GM21529 (cell line): ENCODE measurements around the gene B3GALT6.
"Not testable (repeated sequence)": the region's sequence is repeated elsewhere in the genome, so short reads cannot be mapped to it uniquely, and the experiment has no call there.

Experiments used
- ATAC-seq: cut with Tn5 transposase; IDR thresholded peaks from one replicate; pipeline ENCODE4 v1.9.1; 2021; ENCODE audit not compliant: unreplicated experiment

The B3GALT6 gene

DNA sequence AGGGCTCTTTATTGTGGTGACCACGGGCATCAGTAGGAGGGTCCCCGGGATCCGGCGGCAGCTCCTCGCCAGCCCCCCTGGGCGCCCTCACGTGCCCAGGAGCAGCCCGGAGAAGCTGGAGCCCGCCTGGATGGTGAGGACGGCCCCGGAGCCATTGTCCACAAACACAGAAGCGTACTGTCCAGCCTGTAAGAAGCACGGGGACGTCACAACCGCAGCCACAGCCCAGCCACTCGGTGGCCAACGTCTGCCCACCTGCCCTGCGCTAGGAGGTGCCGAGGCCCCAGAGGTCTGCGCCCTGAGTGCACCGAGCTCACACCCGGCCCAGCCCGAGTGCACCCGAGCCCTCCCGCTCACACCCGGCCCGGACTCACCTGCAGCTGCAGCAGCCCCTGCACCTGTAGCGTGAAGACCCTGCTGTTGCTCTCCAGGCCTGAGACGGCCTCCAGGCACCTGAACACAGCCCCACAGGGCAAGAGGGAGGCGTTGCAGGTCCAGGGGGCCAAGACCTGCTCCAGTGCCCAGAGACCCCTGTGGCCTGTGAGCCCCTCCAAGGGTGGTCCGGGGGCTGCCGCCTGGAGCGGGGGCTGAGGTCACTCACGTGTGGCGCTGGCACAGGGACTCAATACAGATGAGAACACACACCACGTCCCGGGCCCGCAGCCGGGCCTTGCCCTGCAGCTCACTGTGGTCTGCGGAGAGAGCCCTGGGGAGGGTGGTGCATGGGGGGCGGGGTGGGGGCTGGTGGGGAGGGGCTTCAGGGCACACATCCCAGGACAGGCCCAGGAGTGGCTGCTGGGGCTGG lies 10.6 kb downstream of the B3GALT6 start:
- no peak for ATAC-seq

DNA sequence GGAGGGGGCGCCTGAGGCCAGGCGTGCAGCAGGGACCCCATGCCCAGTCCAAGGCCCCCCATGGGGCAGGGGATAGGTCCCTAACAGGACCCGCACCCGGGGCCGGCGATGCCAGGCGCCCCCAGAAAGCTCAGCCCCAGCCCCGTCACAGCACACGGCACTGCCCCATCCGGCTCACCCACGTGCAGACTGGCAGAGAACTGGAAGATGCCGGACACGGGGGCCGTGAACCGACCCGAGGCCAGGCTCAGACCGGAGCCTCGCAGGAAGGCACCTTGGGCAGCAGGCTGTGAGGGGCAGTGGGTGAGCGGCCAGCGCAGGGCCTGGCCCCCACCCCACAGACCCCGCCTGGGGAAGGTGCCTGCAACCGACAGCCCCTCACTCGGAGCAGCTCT lies 11.2 kb downstream of the B3GALT6 start:
- no peak for ATAC-seq

DNA sequence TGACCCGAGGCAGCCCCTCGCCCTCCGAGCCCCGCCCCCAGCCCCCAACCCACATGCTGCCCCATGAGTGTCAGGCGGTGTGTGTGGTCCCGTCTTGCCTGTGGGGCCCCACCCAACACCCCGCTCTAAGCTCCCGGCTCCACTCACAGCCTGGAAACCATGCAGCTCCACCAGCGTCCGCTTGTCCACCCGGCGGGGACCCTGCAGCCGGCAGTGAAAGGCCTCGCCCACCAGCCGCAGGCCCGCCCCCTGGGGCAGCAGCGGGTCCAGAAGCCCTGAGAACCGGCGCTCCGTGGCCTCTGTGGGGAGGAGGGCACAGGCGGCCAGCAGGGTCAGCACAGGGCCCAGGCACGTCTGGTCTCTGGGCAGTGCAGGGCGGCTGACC lies 11.8 kb downstream of the B3GALT6 start:
- no peak for ATAC-seq

DNA sequence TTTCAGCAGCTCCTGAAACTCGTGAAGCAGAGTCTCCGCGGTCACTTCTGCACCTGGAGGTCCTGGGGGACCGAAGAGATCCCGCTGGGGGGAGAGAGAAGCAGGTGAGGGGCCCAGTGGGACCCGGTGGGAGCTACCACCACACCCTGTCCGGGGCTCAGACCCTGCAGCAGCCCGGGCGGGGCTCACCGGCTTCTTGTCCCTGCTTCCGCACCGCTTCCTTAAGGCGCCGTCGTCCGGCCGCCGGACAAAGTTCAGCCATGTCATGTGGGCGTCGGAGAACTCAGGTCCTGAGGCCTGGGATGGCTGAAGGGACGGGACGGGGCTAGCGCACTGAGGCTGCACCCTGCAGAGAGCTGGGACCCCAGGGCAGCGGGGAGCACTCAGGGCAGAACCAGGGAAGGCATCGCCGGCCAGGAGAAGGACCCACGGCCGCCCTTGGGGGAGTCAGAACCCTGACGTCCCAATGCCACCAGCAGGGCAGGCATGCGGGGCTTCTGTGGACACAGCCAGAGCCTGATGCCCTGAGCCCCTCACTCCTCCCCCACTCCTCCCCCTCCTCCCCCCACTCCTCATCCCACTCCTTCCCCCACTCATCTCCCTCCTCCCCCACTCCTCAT lies 12.3 kb downstream of the B3GALT6 start:
- no peak for ATAC-seq

DNA sequence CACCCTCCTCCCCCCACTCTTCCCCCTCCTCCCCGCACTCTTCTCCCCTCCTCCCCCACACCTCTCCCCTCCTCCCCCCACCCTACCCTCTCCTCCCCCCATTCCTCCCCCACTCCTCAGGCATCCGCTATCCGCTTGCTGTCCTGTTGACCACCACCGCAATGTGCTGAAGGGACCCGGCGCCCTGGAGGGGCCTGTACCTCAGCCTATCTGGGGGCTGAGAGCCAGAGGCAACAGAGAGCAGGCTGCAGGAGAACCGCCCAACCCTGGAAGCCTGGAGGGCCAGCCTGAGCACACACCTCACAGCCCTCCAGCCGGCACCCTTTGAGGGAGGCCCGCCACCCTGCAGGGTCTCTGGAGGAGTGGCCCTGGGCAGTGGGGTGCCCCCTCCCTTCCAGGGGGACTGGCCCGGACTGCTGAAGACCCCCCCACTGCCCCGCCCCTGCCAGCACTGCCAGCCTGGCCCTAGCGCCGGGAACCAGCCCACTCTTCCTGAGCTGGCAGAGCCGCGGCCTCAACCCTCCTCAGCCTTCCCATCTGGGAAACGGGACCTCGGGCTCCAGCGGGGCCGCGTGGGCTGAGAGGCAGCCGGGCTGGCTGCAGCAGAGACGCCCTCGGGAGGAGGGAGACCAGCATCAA lies 13.3 kb downstream of the B3GALT6 start:
- ATAC-seq: no peak

DNA sequence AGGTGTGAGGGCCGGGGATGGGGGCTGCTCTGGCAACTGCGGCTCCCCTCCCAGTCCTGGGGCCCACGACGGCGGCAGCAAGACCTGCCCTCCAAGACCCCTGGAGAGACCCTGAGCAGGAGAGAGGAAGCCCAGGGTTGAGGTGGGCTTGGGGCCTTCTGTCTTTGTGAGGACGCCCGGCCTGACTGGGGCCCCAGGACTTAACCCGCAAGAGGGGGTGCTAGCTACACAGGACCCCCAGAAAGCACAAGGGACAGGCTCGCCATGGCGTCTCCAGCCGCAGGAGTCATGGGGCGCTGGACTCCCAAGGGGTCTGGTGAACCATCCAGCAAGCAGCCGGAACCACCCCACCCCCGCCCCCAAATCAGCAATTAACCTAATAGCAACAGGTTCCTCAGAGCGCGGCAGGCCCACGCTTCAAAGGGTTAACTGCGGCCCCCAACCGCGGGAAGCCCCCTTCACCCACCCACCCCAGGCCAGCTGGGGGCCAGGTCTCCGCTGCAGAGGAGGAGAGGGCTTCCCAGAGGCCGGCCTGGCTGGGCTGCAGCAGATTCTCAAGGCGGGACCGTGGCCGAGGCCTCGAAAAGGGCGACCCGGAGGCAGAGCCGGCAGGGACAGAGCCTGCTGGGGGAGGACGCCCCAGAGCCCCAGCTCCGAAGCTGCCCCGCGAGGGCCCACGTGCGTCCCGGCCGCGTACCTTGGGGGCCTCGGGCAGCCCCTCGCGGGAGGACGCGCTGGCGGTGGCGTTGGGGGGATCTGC lies 14.0 kb downstream of the B3GALT6 start:
- no peak for ATAC-seq

DNA sequence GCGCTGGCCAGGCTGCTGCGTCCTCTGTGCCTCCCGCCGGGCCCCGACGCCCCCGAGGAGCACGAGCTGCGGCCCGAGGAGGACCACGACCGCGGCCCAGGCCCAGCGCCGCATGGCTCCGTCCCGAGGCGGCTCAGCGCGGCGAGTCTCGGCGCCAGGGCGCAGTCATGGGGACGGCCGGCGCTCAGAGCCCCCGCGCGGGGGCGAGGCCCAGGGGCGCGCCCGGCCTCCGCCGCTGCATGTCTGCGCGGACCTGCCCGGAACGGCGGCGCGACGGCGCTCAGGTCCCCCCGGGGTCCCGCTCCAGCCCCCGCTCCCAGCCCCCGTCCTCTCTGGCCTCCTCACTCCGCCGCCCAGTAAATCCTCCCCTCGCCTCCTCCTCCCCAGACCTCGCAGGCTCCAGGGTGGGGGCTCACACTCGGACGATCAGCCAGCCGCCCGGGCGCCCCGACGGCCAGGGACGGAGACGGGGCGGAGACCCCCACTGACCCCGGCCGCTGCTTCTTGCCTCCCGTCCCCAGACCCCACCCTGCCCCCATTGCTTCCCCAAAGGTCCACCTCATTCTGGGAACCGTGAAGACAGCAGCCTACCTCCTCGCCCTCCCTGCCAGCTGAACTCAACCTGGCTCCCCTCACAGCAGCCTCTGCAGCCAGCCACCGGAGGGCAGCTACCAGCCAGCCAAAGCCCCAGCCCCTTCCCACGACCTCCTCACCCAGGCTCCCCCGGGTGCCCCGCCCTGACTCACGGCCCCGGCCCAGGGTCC lies 14.7 kb downstream of the B3GALT6 start, which contains the start of gene C1QTNF12:
Gene C1QTNF12, minus strand, starts transcription at position 146 of the 764 bp plus-strand sequence. Its CDS starts 32 bp downstream, at position 114.
- ATAC-seq: no peak

DNA sequence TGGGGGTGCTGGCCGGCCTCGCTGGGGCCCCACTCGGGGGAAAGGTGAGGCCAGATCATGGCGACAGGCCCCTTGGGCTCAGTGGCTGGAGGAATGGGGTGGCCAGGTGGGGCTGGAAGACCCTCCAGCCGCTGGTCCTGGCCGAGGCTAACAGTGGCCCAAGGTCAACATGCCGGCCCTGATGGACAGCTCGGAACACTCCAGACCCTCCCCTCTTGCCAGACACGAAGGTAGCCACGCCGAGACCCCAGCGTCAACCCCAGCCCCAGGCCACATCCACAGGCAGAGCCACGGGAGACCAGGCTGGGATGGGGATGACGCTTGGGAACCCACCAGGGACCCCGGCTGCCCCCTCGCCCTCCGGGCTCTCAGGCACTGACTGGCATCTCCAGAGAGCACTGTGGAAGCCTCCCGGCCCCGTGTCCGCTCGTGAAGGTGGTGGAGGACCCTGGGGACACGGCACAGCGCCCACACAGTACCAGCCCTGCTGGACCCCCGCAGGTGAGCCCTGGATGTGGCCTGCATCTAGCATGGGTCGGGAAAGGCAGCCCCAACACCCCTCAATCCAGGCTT lies 15.4 kb downstream of the B3GALT6 start:
- no peak for ATAC-seq

DNA sequence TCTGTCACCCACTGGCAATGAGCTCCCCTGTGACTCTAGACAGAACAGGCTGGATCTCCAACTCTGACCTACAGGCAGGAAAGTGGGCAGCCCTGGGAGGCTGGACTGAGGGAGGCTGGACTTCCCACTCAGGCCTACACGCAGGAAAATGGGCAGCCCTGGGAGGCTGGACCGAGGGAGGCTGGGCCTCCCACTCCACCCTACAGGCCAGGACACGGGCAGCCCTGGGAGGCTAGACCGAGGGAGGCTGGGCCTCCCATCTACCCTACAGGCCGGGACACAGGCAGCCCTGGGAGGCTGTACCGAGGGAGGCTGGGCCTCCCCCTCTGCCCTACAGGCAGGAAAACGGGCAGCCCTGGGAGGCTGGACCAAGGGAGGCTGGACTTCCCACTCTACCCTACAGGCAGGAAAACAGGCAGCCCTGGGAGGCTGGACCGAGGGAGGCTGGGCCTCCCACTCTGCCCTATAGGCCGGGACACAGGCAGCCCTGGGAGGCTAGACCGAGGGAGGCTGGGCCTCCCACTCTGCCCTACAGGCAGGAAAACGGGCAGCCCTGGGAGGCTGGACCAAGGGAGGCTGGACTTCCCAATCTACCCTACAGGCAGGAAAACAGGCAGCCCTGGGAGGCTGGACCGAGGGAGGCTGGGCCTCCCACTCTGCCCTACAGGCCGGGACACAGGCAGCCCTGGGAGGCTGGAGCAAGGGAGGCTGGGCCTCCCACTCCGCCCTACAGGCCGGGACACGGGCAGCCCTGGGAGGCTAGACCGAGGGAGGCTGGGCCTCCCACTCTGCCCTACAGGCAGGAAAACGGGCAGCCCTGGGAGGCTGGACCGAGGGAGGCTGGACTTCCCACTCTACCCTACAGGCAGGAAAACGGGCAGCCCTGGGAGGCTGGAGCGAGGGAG lies 16.2 kb downstream of the B3GALT6 start:
- not testable (repeated sequence) for ATAC-seq

DNA sequence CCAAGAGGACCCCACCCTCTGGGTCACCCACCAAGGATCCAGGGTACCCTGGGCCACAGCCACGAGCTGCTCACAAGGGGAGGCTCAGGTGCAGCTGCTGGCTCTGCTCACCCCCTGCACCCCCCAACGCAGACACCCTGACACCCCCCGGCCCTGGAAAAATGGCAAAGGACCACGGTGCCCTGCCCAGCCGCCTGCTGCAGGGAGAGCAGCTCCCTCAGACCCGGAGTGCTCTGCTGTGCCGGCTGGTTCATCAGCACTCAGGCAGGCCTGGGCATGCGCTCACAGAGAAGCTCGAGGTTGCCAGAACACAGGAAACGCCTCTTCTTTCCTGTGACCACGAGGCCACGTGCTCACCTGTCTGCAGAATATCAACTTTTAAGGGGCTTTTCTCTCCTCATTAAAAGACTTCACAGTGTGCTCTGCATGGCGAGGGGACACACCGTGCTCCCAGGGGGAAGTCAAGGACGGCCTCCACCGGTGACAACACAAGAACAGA lies 18.8 kb downstream of the B3GALT6 start:
- no peak for ATAC-seq

DNA sequence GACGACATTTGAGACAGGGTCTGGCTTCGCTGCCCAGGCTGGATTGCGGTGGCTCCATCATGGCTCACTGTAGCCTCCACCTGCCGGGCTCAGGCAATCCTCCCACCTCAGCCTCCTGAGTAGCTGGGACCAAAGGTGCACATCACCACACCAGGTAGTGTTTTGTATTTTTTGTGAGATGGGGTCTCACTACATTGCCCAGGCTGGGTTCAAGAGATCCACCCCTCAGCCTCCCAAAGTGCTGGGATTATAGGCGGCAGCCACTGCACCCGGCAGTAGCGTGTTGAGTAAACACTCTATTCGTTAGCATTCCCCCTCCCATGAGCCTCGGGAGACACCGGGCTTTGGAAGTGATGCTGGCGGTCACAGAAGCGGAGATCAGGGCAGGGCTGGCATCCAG lies 21.3 kb downstream of the B3GALT6 start:
- ATAC-seq: no peak

DNA sequence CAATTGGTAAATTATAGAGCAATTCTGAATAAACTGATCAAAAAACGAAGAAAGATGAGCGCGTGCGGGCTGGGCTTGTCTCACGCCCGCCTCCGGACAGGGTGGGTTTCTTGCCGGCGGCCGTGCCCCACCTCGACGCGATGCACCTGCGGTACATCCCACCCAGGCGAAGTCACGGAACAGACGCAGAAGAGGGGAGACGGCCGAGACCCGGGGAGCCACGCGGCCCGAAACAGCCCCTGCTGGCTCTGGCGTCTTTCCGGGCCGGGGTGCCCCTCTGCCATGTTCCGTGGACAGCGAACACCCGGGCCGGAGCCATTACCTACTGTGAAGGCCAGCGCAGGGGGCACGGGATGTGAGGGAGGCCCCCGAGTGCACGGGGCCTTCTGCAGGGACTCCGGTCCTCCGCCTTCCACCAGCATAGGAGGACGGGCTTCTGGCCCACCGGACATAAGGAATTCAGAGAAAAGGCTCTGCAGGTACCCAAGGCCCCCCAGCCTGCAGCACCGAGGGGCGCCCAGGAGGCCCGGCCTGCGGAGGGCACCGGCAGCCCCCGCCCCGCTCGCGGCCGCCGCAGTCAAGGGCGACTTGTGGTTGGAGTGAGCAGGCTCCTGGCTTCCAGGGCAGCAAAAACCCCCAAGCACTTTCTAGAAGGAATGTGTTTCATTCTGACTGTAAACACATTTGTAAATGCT lies 22.1 kb downstream of the B3GALT6 start:
- ATAC-seq: no peak

DNA sequence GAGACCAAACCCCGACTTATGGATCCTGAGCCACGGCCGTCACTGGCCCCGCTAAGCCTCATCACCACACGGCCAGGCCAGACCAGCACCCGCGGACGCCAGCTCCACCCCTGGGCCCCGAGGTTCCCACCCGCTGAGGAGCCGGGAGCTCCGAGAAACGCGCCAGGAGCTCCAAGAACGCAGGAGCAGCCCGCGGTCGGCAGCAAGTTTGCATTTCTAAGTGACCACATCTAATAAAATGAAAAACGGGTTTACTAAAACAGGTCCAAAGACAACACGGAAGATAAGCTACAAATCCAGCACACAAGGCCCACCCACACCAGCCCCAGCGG lies 22.6 kb downstream of the B3GALT6 start:
- no peak for ATAC-seq

DNA sequence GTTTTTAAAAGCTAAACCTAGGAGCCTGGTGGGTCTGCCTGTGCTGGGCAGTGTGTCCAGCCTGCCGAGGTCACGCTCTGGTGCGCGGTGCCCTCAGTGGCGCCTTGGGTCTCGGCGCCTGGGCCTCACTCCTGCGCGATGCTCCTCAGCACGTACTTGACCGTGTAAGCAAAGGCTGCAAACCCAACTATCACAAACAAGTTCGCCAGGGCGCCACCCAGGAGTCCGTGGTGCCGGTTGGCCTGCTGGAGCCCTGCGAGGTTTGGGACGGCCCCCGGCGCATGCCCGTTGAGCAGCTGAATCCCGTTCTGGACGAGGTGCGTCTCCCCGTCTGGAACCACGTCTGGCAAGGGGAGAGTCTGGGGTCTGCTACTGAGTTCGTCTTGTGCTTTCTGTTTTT lies 23.0 kb downstream of the B3GALT6 start:
- no peak for ATAC-seq

DNA sequence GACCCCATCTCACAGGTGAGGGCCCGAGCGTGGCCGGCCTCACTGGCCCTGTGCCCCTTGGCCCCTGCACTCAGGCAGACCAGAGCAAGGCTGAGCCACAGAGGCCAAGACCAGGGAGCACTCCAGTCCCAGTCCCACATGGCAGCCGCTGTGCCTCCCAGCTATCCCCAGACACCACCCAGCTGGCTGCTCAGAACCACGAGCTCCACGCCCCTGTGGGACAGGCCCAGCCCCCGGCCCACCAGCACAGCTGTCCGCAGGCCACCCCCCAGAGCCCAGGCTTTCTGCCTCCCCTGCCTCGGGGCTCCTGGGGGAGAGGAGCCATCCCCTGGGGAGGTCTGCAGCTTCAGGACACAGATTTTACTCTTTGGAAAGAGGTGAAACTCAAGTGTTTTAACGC lies 23.6 kb downstream of the B3GALT6 start:
- ATAC-seq: no peak

DNA sequence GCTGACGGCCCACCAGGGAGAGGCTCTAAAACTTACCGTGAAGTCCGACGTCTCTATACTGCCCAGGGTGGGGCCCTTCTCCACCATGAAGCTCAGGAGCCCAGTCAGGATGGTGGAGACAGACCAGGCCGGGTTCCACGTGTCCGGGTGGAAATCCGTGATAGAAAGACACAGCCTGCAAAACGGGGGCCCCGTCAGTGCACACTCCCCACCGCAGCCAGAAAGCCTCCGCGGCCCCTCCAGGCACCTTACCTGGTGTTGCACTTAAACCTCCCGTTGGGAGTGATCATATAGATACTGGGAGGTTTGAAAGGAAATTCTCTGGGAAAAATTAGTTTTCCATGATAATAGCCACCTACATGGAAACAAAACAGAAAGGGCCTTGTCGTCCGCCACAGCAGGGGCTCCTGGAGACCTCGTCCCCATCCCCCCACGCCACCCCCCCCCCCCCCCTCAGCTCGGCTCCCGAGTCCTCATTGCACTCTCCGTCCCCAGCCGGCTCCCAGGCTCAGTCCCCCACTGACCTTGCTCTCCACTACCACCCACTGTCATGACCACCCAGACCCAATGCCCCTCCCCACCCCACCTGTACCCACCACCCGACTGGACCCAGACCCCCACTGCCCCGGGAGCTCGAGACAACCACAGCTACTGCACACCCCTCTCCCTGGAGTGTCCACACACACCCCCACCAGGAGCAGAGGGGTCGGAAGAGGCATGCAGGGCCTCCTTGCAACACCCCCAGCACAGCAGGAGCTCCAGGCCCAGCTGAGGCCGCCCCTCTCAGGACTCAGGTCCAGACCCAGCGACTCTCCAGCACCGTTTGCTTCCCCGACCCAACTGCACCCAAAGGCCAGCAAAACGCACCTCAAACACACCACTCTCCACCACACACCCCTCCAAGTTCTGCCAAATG lies 25.2 kb downstream of the B3GALT6 start:
- ATAC-seq: no peak

DNA sequence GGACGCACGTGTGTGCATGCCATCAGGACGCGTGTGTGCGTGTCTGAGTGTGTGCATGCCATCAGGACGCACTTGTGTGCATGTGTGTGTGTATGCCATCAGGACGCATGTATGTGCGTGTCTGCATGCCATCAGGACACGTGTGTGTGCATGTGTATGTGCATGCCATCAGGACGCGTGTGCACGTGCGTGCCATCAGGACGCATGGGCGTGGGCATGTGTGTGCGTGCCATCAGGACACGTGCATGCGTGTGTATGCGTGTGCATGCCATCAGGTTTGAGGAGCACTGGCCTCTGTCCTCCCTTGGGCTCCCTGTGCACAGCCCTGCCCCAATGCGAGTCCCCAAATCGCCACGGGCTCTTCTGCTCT lies 27.1 kb downstream of the B3GALT6 start:
- ATAC-seq: no peak

DNA sequence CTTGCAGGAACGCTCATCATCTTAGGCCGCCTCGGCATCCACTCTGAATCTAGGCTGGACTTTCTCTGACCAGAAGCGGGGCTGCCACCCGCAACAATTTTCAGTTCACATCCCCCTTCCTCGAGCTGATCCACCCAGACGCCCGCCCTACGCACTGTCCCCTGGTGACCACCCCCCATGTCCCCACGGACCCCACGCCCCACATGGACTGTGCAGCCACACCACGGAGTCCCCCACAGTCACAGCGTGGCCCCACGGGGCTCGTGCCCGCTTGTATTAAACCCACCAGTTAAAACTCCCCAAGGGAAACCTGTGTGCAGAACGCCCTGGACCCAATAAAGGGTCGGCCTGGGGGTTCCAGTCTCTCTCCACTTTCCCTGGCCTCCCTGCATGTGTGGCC lies 27.5 kb downstream of the B3GALT6 start:
- ATAC-seq: no peak
